Activated naive CD8-positive, alpha-beta T cell treated with anti-CD3 and anti-CD28 coated beads for 36 hours (primary cell): Measurements from ENCODE around the gene IFT122. TPM values are rescaled to one million over a fixed set of nuclear protein-coding genes. Genes with fewer than 3 reads are reported as not detected.
"Not testable (repeated sequence)": the region's sequence is repeated elsewhere in the genome, so short reads cannot be mapped to it uniquely, and the experiment has no call there.

ENCODE experiments used
- DNase-seq: peaks from one replicate; pipeline ENCODE4 v3.0.0; 2021
- H3K27ac Mint-ChIP-seq: one replicate; pipeline ENCODE4 v1.8.0; 2022; ENCODE audit warnings: mild to moderate bottlenecking, moderate library complexity, mixed read lengths
- H3K27me3 Mint-ChIP-seq: one replicate; pipeline ENCODE4 v1.8.0; 2022; ENCODE audit warnings: mild to moderate bottlenecking, mixed read lengths
- H3K36me3 Mint-ChIP-seq: one replicate; pipeline ENCODE4 v1.8.0; 2021; ENCODE audit warnings: mild to moderate bottlenecking, mixed read lengths
- H3K4me1 Mint-ChIP-seq: one replicate; pipeline ENCODE4 v1.8.0; 2021; ENCODE audit warnings: mixed read lengths
- H3K4me3 Mint-ChIP-seq: one replicate; pipeline ENCODE4 v1.8.0; 2022; ENCODE audit warnings: mild to moderate bottlenecking, moderate library complexity, mixed read lengths
- H3K9me3 Mint-ChIP-seq: one replicate; pipeline ENCODE4 v1.8.0; 2022; ENCODE audit warnings: mixed read lengths
- total RNA-seq, 2 experiments: library from RNA; stranded (reverse); gene quantifications; one replicate each; pipeline ENCODE4 v1.2.3, GENCODE V29; 2021

IFT122 gene
- total RNA-seq, 2 experiments from 2014 or later = 14.9 to 15.6 TPM

- Mint-ChIP-seq H3K9me3 (no peaks in the 10 kb centered on the region), H3K27me3 (no peaks in the 10 kb centered on the region), H3K4me3 (no peak overlapping the region), H3K4me1 (no peaks in the 10 kb centered on the region), H3K36me3 (no peaks in the 10 kb centered on the region), H3K27ac (no peak overlapping the region)
- DNase-seq = no peak
Measured at GRCh38 chr3:129503471-129504291, 63.7 kb downstream of the IFT122 start.

GRCh38 chr3:129504471-129505100 lies 64.6 kb downstream of the IFT122 start:
- Mint-ChIP-seq H3K9me3 (no peaks in the 10 kb centered on the region), H3K4me3 (no peak overlapping the region), H3K27ac (no peak overlapping the region), H3K27me3 (no peaks in the 10 kb centered on the region), H3K36me3 (no peaks in the 10 kb centered on the region), H3K4me1 (no peaks in the 10 kb centered on the region)
- DNase-seq = no peak

GRCh38 chr3:129505341-129505740 lies 65.3 kb downstream of the IFT122 start:
- no peaks in the 10 kb centered on the region for H3K27me3 Mint-ChIP-seq
- H3K4me1 Mint-ChIP-seq = no peaks in the 10 kb centered on the region
- no peak for DNase-seq
- H3K36me3 Mint-ChIP-seq = no peaks in the 10 kb centered on the region
- no peak overlapping the region for H3K4me3 Mint-ChIP-seq
- H3K27ac Mint-ChIP-seq = no peak overlapping the region
- H3K9me3 Mint-ChIP-seq = no peaks in the 10 kb centered on the region

GRCh38 chr3:129506231-129506742 lies 66.3 kb downstream of the IFT122 start:
- Mint-ChIP-seq H3K4me1 (no peaks in the 10 kb centered on the region), H3K36me3 (no peaks in the 10 kb centered on the region), H3K27ac (no peak overlapping the region), H3K9me3 (no peaks in the 10 kb centered on the region), H3K27me3 (no peaks in the 10 kb centered on the region), H3K4me3 (no peak overlapping the region)
- no peak for DNase-seq

GRCh38 chr3:129507181-129507831 lies 67.3 kb downstream of the IFT122 start:
- no peak for DNase-seq
- H3K27me3 Mint-ChIP-seq = no peaks in the 10 kb centered on the region
- H3K27ac Mint-ChIP-seq = no peak overlapping the region
- no peaks in the 10 kb centered on the region for H3K36me3 Mint-ChIP-seq
- H3K9me3 Mint-ChIP-seq = no peaks in the 10 kb centered on the region
- H3K4me1 Mint-ChIP-seq = no peaks in the 10 kb centered on the region
- H3K4me3 Mint-ChIP-seq = no peak overlapping the region

GRCh38 chr3:129512595-129512994 lies 72.6 kb downstream of the IFT122 start:
- no peak overlapping the region for H3K27ac Mint-ChIP-seq
- no peaks in the 10 kb centered on the region for H3K9me3 Mint-ChIP-seq
- H3K36me3 Mint-ChIP-seq = peaks cover 5% of the 10 kb centered on the region
- H3K4me3 Mint-ChIP-seq = no peak overlapping the region
- no peaks in the 10 kb centered on the region for H3K27me3 Mint-ChIP-seq
- DNase-seq = no peak
- no peaks in the 10 kb centered on the region for H3K4me1 Mint-ChIP-seq

- H3K27me3 Mint-ChIP-seq = no peaks in the 10 kb centered on the region
- H3K4me3 Mint-ChIP-seq = no peak overlapping the region
- no peaks in the 10 kb centered on the region for H3K9me3 Mint-ChIP-seq
- H3K27ac Mint-ChIP-seq = no peak overlapping the region
- no peak for DNase-seq
- H3K4me1 Mint-ChIP-seq = no peaks in the 10 kb centered on the region
- H3K36me3 Mint-ChIP-seq = peaks cover 5% of the 10 kb centered on the region
Measured at GRCh38 chr3:129513705-129514104, 73.7 kb downstream of the IFT122 start.

GRCh38 chr3:129514110-129514509 lies 74.1 kb downstream of the IFT122 start:
- Mint-ChIP-seq H3K27ac (no peak overlapping the region), H3K27me3 (no peaks in the 10 kb centered on the region), H3K36me3 (peaks cover 5% of the 10 kb centered on the region), H3K9me3 (no peaks in the 10 kb centered on the region), H3K4me3 (no peak overlapping the region), H3K4me1 (no peaks in the 10 kb centered on the region)
- DNase-seq = no peak

GRCh38 chr3:129514563-129514962 lies 74.5 kb downstream of the IFT122 start:
- no peak overlapping the region for H3K27ac Mint-ChIP-seq
- DNase-seq = no peak
- H3K4me3 Mint-ChIP-seq = no peak overlapping the region
- H3K27me3 Mint-ChIP-seq = no peaks in the 10 kb centered on the region
- H3K9me3 Mint-ChIP-seq = no peaks in the 10 kb centered on the region
- peaks cover 5% of the 10 kb centered on the region for H3K36me3 Mint-ChIP-seq
- no peaks in the 10 kb centered on the region for H3K4me1 Mint-ChIP-seq

- not testable (repeated sequence) for H3K27me3 Mint-ChIP-seq, DNase-seq, H3K4me1 Mint-ChIP-seq, H3K9me3 Mint-ChIP-seq, H3K27ac Mint-ChIP-seq, H3K36me3 Mint-ChIP-seq, H3K4me3 Mint-ChIP-seq
Measured at GRCh38 chr3:129515108-129515820, 75.2 kb downstream of the IFT122 start.

- not testable (repeated sequence) for H3K27ac Mint-ChIP-seq, DNase-seq, H3K9me3 Mint-ChIP-seq, H3K4me3 Mint-ChIP-seq, H3K27me3 Mint-ChIP-seq, H3K4me1 Mint-ChIP-seq, H3K36me3 Mint-ChIP-seq
Measured at GRCh38 chr3:129515821-129516432, 75.9 kb downstream of the IFT122 start.

- H3K36me3 Mint-ChIP-seq = peaks cover 5% of the 10 kb centered on the region
- H3K27me3 Mint-ChIP-seq = no peaks in the 10 kb centered on the region
- DNase-seq = no peak
- no peaks in the 10 kb centered on the region for H3K9me3 Mint-ChIP-seq
- H3K27ac Mint-ChIP-seq = no peak overlapping the region
- no peak overlapping the region for H3K4me3 Mint-ChIP-seq
- H3K4me1 Mint-ChIP-seq = no peaks in the 10 kb centered on the region
Measured at GRCh38 chr3:129517516-129517915, 77.5 kb downstream of the IFT122 start.

GRCh38 chr3:129518038-129518561 lies 78.1 kb downstream of the IFT122 start:
- no peaks in the 10 kb centered on the region for H3K9me3 Mint-ChIP-seq
- peaks cover 5% of the 10 kb centered on the region for H3K36me3 Mint-ChIP-seq
- no peak overlapping the region for H3K27ac Mint-ChIP-seq
- H3K4me3 Mint-ChIP-seq = no peak overlapping the region
- no peaks in the 10 kb centered on the region for H3K27me3 Mint-ChIP-seq
- no peak for DNase-seq
- H3K4me1 Mint-ChIP-seq = no peaks in the 10 kb centered on the region

- Mint-ChIP-seq H3K27me3 (no peaks in the 10 kb centered on the region), H3K36me3 (peaks cover 5% of the 10 kb centered on the region), H3K4me1 (no peaks in the 10 kb centered on the region), H3K9me3 (no peaks in the 10 kb centered on the region), H3K4me3 (no peak overlapping the region), H3K27ac (no peak overlapping the region)
- DNase-seq = no peak
Measured at GRCh38 chr3:129518581-129518980, 78.6 kb downstream of the IFT122 start.
